HG03378 (cell line): Measurements from ENCODE around the gene UBC.
A peak's percentile ranks its signal among the peaks of the same experiment; 100 is the strongest.

ENCODE experiments used
- ATAC-seq: cut with Tn5 transposase; IDR thresholded peaks from one replicate; pipeline ENCODE4 v1.9.1; 2021; ENCODE audit warnings: mild to moderate bottlenecking, moderate library complexity; ENCODE audit not compliant: unreplicated experiment

Gene UBC

DNA sequence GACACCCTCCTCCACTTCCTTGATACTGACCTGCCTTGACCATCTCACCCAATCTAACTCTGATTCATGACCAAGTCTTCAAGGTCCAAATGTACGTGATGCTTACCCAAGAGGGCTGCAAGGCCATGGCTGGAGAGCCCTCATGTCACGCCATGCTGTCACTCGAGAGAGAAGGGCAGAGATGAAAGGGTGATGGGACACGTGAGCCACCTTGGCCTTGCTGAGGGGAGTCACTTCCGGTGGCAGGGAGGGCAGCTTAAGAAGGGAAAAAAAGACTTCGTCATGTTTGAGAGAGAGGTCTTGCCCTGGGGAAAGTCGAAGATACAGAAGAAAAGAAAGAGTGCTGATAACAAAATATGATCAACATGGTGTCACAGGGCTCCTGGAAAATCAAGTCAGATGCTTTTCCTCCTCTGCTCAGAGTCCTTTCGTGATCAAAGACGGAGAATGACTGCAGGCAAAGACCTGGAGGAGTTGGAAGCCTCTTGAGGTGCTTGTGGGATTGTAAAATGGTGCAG lies 47.5 kb downstream of the UBC start:
- ATAC-seq = no peak

- ATAC-seq = no peak
These were observed 48.1 kb downstream of the UBC start for GRCh38 chr12:124866195-124866882.

GRCh38 chr12:124865728-124866127 lies 48.7 kb downstream of the UBC start:
- ATAC-seq = no peak

DNA sequence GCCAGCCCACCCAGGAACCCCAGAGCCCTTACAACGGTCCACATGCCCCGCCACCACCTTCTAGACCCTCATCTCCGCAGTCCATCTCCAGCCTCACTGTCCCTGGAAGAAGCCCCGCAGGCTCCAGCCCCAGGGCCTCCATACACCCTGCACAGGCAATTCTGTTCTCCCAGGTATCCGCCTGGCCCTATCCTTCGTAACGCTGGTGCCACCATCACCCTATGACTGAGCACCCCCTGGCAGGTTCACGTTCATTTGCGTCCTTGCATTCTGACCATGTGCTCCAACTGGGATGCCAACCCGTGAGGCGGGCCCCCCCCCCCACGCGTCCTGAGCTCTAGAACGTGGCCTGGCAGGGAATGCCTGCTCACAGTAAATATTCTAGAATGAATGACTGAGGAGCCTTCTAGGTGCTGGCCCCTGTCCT lies 50.1 kb downstream of the UBC start:
- ATAC-seq = no peak

DNA sequence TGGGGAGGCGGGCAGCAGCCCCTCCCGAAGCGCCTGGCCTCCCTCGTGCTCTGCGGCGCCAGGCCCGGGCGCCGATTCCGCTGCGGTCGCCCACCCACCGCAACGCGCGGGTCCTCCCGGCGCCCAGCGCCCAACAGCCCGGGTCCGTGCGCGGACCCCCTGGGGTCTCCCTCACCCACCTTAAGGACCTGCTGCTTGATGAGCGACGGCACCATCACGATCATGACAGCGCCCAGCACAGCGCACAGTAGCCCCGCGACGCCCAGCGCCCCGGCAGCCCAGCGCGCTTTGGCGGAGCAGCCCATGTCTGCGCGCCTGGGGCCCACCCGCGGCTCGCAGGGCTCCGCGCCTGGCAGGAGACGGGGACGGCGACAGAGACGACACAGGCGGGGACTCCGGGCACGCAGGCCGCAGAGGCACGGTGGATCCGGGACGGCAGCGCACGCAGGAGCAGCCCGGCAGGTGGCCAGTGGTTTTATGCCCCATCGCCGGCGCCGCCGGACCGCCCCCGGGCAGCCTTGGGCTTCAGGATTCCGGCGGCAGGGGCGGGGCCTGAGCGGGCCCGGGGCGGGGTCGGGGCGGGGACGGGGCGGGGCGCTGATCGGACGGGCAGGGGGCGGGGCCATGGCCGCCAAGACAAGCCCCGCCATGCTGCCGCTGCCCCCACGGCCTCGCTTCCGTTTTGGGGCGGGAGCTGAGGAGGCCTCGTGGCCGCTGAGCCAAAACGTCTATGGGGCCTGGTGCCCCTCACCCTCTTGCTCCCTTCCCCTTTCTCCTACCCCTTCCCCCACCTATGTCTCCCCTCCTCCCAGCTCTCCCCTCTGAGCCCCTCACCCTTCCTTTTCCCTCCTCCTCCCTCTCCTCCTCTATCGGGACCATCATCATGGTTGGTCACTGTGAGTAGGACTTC lies 50.8 kb downstream of the UBC start, which contains the start of gene SCARB1:
Gene SCARB1 (minus strand): TSS at position 449 of the 910 bp plus-strand sequence. CDS start 144 bp downstream, at position 305.
- peak; percentile 44 for ATAC-seq

- peak; percentile 23 for ATAC-seq
These were observed 51.6 kb downstream of the UBC start for GRCh38 chr12:124862768-124863415.

GRCh38 chr12:124861898-124862676 lies 52.4 kb downstream of the UBC start:
- peak; percentile 52 for ATAC-seq
